DMS53 treated with DMSO at 0.1 percent for 48 hours (cell line): Measurements from ENCODE around the gene PSMD13.
A peak's percentile ranks its signal among the peaks of the same experiment; 100 is the strongest.

Experiments
- DNase-seq: peaks from one replicate; lab custom pipeline; 2025; ENCODE audit not compliant: unreplicated experiment; lab: John Stamatoyannopoulos, UW

The PSMD13 gene

DNA sequence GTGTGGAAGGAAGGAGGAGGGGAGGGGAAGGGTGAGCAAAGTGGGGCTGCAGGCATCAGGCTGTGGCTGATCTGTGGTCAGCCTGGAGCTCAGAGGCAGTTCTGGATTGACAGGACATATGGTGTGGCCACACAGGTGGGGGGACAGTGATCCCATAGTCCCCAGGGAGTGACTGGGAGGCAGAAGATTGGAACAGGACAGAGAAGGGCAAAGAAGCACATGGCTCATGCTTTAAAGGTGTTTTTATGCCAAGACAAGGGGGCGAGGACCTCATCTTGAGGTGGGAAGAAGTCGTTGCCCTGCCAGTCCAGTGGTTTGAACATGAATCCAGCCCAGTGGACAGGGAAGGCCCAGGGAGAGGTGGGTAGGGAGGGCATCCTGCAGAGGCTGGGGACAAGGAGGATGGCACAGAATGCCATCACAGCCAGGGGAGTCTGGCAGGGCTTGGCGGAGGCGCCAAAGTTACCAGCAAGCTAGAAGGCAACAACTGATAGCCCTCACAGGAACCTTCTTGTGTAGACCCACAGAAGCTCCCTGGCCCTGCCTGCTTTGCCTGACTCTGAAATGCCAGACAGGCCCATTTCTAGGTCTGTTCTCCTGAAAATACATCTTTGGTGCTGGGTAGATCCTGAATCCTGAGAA lies 32.7 kb upstream of the PSMD13 start:
- no peak for DNase-seq

DNA sequence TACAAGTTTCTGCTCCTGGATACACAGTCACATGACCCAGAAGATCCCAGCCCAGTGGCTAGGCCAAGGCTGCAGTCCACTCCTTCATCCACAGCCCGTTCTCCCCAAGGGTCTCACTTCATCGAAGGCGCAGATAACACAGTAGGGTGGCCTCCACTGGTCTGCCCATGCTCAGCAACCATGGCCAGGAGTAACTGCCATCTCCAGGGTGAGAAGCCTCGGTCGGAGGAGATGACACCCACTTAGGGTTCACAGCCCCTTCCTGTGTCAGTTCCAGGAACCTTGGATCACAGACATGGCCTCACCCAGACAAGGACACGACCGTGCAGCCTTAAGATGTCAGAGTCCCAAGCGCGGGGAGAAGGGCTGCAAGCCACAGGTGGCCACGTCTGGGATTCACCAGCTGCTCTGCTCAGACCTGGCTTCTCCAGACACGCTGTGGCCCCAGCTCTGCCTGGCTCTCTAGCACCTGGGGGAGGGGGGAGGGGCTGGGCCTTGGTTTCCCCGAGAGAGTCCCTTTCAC lies 32.1 kb upstream of the PSMD13 start:
- no peak for DNase-seq

DNA sequence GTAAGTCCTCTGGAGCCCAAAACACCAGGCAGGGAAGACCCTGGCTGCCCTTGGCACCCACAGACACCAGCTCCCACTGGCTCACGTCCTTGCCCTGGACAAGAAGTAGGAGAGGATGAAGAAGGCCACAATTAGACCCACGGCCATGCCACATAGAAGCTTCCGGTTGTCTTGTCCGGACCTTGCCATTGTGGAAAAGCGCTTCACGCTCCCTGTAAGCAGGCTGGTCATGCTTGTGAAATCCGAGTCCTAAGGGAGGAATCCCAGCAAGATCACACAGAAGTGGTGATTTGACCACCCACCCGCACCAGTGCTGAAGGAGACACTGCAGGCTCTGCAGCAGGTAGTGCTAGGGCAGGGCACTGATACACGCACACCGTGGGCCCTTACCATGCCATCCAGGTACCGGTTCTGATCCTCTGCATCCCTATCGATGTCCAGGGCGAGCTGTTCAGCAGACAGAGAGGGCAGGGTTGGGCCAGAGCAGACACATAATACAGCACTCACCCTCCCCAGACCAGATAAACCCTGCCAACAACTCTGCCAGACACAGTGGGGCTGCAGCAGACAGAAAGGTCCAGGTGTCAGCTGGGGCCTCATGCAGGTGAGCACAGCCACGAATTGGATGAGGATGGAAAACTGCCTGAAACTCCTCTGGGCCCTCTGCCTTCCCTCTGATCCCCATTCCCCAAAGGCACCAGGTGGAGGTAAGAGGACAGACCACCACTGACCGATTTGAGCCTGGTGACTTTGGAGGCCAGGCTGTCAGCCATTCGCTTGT lies 31.4 kb upstream of the PSMD13 start:
- no peak for DNase-seq

DNA sequence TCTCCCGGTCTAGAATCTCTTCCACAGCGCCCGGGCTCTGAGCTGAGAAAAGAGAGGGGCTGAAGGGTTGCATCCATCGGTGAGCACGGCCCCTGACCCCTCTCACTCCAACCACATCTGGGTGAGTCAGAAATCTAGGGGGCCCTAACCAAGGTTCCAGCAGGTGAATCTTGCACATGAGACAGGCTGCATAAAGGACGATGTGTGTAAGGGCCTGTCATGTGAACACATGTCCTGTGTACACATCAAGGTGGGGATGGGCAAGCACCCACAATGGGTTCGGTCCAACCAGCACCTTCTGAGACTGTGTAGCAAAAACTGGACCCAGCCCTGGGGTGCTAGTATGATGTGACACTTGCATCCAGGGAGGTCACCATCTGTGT lies 30.8 kb upstream of the PSMD13 start:
- no peak for DNase-seq

GRCh38 chr11:206526-207207 lies 30.1 kb upstream of the PSMD13 start:
- peak; percentile 11 for DNase-seq

- peak; percentile 93 for DNase-seq
Observed at GRCh38 chr11:207208-207862, 29.4 kb upstream of the PSMD13 start, which contains the start of the genes BET1L and RIC8A. BET1L (minus strand) TSS chr11:207399; CDS start chr11:207321, 78 bp downstream. RIC8A (plus strand) TSS chr11:207708; CDS start chr11:208855, 1,147 bp downstream.

GRCh38 chr11:207863-208180 lies 29.0 kb upstream of the PSMD13 start:
- DNase-seq, result peak; percentile 67

GRCh38 chr11:208181-208916 lies 28.4 kb upstream of the PSMD13 start:
- peak; percentile 57 for DNase-seq

GRCh38 chr11:208917-209260 lies 27.9 kb upstream of the PSMD13 start:
- DNase-seq, result no peak

DNA sequence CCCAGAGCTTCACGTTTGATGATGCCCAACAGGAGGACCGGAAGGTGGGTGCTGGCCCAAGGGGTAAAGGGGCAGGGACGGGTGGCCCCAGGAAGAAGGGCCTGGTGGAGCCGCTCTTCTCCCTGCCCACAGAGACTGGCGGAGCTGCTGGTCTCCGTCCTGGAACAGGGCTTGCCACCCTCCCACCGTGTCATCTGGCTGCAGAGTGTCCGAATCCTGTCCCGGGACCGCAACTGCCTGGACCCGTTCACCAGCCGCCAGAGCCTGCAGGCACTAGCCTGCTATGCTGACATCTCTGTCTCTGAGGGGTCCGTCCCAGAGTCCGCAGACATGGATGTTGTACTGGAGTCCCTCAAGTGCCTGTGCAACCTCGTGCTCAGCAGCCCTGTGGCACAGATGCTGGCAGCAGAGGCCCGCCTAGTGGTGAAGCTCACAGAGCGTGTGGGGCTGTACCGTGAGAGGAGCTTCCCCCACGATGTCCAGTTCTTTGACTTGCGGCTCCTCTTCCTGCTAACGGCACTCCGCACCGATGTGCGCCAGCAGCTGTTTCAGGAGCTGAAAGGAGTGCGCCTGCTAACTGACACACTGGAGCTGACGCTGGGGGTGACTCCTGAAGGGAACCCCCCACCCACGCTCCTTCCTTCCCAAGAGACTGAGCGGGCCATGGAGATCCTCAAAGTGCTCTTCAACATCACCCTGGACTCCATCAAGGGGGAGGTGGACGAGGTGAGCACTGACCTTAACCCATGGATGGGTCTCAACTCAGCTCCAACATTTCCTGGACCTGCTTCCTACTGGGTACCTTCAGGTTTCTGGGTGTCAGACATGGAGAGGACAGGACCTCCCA lies 27.3 kb upstream of the PSMD13 start:
- no peak for DNase-seq

- no peak for DNase-seq
Observed at GRCh38 chr11:210122-210802, 26.5 kb upstream of the PSMD13 start.

DNA sequence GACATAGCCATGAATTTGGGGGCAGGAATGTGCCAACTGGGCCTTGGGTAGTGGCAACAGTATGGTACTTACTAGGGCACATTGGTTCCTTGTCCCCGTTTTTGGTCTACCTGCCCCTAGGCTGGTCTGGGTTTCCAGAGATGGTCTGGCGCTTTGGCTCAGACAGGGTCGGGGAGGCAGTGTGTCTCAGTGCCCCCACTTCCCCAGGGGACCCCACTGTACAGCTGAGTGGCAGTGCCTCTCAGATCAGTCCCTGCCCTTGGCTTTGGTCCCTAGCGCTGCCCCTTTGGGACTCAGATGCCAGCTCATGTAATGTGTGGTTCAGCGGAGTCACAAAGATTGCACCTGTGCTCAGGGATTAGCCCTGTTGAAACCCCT lies 26.0 kb upstream of the PSMD13 start:
- DNase-seq, result no peak

GRCh38 chr11:211295-211694 lies 25.5 kb upstream of the PSMD13 start:
- DNase-seq, result no peak

DNA sequence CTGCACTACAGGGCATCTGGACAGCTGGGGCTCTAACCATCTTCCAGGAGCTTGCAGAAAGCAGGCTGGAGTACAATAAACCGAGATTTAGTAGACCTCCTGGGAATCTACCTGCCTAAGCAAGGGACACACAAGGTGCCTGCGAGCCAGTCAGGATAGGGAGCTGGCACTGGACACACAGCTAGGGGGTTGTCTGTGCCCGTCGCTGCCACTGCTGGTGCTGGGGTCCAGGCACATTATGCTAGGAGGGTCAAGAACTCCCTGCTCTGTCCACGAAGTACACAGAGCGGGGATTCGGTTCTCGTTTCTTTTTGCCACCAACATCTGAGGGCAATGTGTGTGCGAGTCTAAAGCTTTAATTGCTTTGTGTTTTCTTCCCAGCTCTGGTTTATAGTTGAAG lies 25.0 kb upstream of the PSMD13 start:
- no peak for DNase-seq

DNA sequence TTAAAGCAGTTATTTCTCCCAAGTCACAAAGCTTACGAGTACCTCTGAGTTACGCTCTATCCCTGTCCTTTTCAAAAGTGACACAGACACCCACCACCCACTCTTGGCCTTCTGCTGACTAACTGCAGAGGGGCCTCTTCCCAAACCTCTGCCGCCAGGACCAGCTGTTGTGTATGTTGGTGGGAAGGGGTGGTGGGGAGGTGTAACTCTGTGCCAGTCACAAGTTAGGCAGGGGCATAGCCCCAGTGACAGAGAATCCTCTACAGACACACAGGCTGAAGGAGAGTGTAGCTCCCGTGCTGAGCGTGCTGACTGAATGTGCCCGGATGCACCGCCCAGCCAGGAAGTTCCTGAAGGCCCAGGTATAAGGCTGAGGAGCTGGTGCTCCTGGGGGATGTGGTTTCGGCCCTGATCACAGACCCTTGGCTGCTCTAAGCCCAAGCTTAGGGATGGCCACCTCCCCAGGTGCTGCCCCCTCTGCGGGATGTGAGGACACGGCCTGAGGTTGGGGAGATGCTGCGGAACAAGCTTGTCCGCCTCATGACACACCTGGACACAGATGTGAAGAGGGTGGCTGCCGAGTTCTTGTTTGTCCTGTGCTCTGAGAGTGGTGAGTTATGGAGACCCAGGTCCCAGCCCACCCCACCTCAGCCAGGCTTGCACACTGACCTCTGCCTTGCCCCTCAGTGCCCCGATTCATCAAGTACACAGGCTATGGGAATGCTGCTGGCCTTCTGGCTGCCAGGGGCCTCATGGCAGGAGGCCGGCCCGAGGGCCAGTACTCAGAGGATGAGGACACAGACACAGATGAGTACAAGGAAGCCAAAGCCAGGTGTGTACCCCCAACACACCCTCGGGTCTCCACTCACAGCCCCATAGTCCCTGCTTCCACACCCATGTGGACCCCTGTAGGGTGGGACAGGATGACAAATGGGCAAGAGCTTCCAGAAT lies 24.4 kb upstream of the PSMD13 start:
- DNase-seq, result no peak

DNA sequence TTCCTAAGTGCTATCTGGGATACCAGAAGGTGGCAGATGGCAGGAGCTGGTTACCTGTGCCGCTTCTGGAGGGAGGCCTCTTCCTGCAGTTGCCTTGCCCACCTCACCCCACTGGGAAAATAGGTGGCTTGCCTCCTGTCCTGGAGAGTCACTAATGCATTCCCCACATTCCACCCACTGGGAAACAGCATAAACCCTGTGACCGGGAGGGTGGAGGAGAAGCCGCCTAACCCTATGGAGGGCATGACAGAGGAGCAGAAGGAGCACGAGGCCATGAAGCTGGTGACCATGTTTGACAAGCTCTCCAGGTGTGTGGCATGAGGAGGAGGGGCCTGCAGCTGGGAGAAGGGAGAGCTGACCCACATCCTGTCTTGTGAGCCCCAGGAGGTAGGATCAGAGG lies 23.7 kb upstream of the PSMD13 start:
- no peak for DNase-seq

DNA sequence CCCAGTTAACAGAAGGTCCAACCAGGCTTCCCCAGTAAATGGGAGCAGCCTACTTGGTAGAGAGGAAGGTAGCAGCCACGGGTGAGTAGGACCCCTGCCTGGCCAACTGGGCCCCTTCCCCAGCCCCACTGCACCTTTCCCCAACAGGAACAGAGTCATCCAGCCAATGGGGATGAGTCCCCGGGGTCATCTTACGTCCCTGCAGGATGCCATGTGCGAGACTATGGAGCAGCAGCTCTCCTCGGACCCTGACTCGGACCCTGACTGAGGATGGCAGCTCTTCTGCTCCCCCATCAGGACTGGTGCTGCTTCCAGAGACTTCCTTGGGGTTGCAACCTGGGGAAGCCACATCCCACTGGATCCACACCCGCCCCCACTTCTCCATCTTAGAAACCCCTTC lies 22.7 kb upstream of the PSMD13 start:
- no peak for DNase-seq

- no peak for DNase-seq
Observed at GRCh38 chr11:215581-216037, 21.2 kb upstream of the PSMD13 start.
